ENCODE results near the gene LCN15.

LCN15 gene

GRCh38 chr9:136723989-136724388 lies 40.3 kb downstream of the LCN15 start:
- DNase-seq (ENCODE audit: low read depth), result no peak
- no peak overlapping the region for H3K4me3 ChIP-seq (ENCODE audit: low read depth, low read length)
- no peak for TF ChIP-seq CTCF (IDR thresholded peaks at IDR 0.05; ENCODE audit: control insufficient read depth, extremely low read depth, insufficient read depth)

GRCh38 chr9:136723362-136723976 lies 40.8 kb downstream of the LCN15 start:
- TF ChIP-seq CTCF (IDR thresholded peaks at IDR 0.05; ENCODE audit: control insufficient read depth, extremely low read depth, insufficient read depth), result no peak
- no peak for DNase-seq (ENCODE audit: low read depth)
- H3K4me3 ChIP-seq (ENCODE audit: low read depth, low read length), result no peak overlapping the region

GRCh38 chr9:136722969-136723356 lies 41.4 kb downstream of the LCN15 start:
- TF ChIP-seq CTCF (IDR thresholded peaks at IDR 0.05; ENCODE audit: control insufficient read depth, extremely low read depth, insufficient read depth), result no peak
- DNase-seq (ENCODE audit: low read depth), result no peak
- H3K4me3 ChIP-seq (ENCODE audit: low read depth, low read length), result no peak overlapping the region

- H3K4me3 ChIP-seq (ENCODE audit: low read depth, low read length), result no peak overlapping the region
- no peak for DNase-seq (ENCODE audit: low read depth)
- no peak for TF ChIP-seq CTCF (IDR thresholded peaks at IDR 0.05; ENCODE audit: control insufficient read depth, extremely low read depth, insufficient read depth)
Measured at GRCh38 chr9:136722093-136722968, 42.0 kb downstream of the LCN15 start.

- no peak for DNase-seq (ENCODE audit: low read depth)
- no peak for TF ChIP-seq CTCF (IDR thresholded peaks at IDR 0.05; ENCODE audit: control insufficient read depth, extremely low read depth, insufficient read depth)
- H3K4me3 ChIP-seq (ENCODE audit: low read depth, low read length), result no peak overlapping the region
Measured at GRCh38 chr9:136721339-136722092, 42.8 kb downstream of the LCN15 start.

GRCh38 chr9:136720898-136721338 lies 43.4 kb downstream of the LCN15 start:
- TF ChIP-seq CTCF (IDR thresholded peaks at IDR 0.05; ENCODE audit: control insufficient read depth, extremely low read depth, insufficient read depth), result no peak
- no peak for DNase-seq (ENCODE audit: low read depth)
- H3K4me3 ChIP-seq (ENCODE audit: low read depth, low read length), result no peak overlapping the region

All from LNCaP clone FGC (cell line).